MM.1S (cell line): ENCODE data around the gene ZFP30.

Experiments
- DNase-seq: peaks from one replicate; pipeline ENCODE4 v3.0.0-alpha.2; 2015
- H2AFZ ChIP-seq: fragments of 300-600 bp; sonication (generic); 2 replicates; pipeline ENCODE4 v1.6.0; 2016; ENCODE audit warnings: antibody characterized with exemption, low read length
- H3F3A ChIP-seq: fragments of 300-600 bp; sonication (generic); 2 replicates; pipeline ENCODE4 v1.6.1; 2016; ENCODE audit warnings: mild to moderate bottlenecking, antibody characterized with exemption, low read length, moderate library complexity, mixed read lengths; ENCODE audit not compliant: insufficient read depth
- H3K27ac ChIP-seq: fragments of 300-600 bp; sonication (generic); 2 replicates; pipeline ENCODE4 v1.5.1; 2016; ENCODE audit warnings: mild to moderate bottlenecking, low read length
- H3K27me3 ChIP-seq: fragments of 300-600 bp; sonication (generic); replicated peaks from 2 replicates; pipeline ENCODE4 v1.6.0; 2016; ENCODE audit warnings: low read length; ENCODE audit not compliant: insufficient read depth
- H3K36me3 ChIP-seq: fragments of 300-600 bp; sonication (generic); replicated peaks from 2 replicates; pipeline ENCODE4 v1.6.1; 2016; ENCODE audit warnings: mild to moderate bottlenecking, low read length, mixed read lengths; ENCODE audit not compliant: insufficient read depth
- H3K4me1 ChIP-seq: fragments of 300-600 bp; sonication (generic); 2 replicates; pipeline ENCODE4 v1.6.1; 2016; ENCODE audit warnings: low read length, mixed read lengths
- H3K4me2 ChIP-seq: fragments of 300-600 bp; sonication (generic); 2 replicates; pipeline ENCODE4 v1.6.0; 2016; ENCODE audit warnings: low read depth, low read length
- H3K4me3 ChIP-seq: fragments of 300-600 bp; sonication (generic); 2 replicates; pipeline ENCODE4 v1.5.1; 2016; ENCODE audit warnings: low read length, mixed read lengths
- H3K79me2 ChIP-seq: fragments of 300-600 bp; sonication (generic); 2 replicates; pipeline ENCODE4 v1.6.1; 2016; ENCODE audit warnings: mixed run types, low read length, mixed read lengths
- H3K9ac ChIP-seq: fragments of 300-600 bp; sonication (generic); 2 replicates; pipeline ENCODE4 v1.6.1; 2016; ENCODE audit warnings: low read length, mixed read lengths
- H3K9me2 ChIP-seq: fragments of 300-600 bp; sonication (generic); replicated peaks from 2 replicates; pipeline ENCODE4 v1.6.1; 2016; ENCODE audit warnings: mild to moderate bottlenecking, low read length, mixed read lengths; ENCODE audit not compliant: insufficient read depth
- H3K9me3 ChIP-seq: fragments of 300-600 bp; sonication (generic); replicated peaks from 2 replicates; pipeline ENCODE4 v1.6.1; 2016; ENCODE audit warnings: mild to moderate bottlenecking, low read length, mixed read lengths; ENCODE audit not compliant: insufficient read depth
- H4K20me1 ChIP-seq: fragments of 300-600 bp; sonication (generic); 2 replicates; pipeline ENCODE4 v1.6.1; 2016; ENCODE audit warnings: mild to moderate bottlenecking, low read length, moderate library complexity, mixed read lengths; ENCODE audit not compliant: insufficient read depth
- EZH2 ChIP-seq: fragments of 300-600 bp; sonication (generic); optimal IDR thresholded peaks from 2 replicates; pipeline ENCODE3; 2017; ENCODE audit warnings: low read depth, mild to moderate bottlenecking, antibody characterized with exemption, low read length, mixed read lengths
- EZH2phosphoT487 ChIP-seq: fragments of 300-600 bp; sonication (generic); IDR thresholded peaks from 2 replicates; pipeline ENCODE4 v1.6.1; 2018; ENCODE audit warnings: antibody characterized with exemption, low read length
- TF ChIP-seq, protein P1 (sequence below): fragments of 300-600 bp; sonication (generic); IDR thresholded peaks from 2 replicates; pipeline ENCODE4 v1.5.1; 2016; ENCODE audit warnings: antibody characterized with exemption, low read length, mixed read lengths

Gene ZFP30

DNA sequence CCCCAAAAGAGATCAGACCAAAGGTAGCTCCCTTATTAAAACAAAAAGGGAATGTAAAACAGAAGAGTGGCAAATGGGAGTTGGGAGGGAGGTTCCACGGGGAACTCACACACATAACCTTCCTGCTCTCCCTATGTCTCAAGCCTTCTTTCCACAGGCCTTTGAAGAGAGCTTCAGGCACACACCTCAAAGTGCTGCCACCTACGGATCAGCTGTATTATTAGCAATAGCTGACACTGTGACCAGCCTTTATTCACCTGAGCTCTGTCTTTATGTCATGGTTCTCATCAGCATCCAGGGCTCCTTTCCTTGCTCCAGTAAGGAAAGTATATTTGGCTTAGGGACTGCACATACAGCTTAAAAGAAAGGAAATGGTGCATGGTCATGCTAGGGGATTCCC lies 71.9 kb downstream of the ZFP30 start:
- Histone ChIP-seq H3K4me1 (no peaks in the 10 kb centered on the region), H2AFZ (no peak overlapping the region), H3K79me2 (no peaks in the 10 kb centered on the region), H3K27me3 (no peaks in the 10 kb centered on the region), H3K27ac (no peak overlapping the region), H3F3A (no peaks in the 10 kb centered on the region), H3K9me2 (no peaks in the 10 kb centered on the region), H3K4me3 (no peak overlapping the region), H4K20me1 (no peaks in the 10 kb centered on the region), H3K4me2 (no peak overlapping the region), H3K36me3 (no peaks in the 10 kb centered on the region), H3K9ac (no peak overlapping the region), H3K9me3 (no peaks in the 10 kb centered on the region)
- DNase-seq: no peak
- TF ChIP-seq, protein P1, sequence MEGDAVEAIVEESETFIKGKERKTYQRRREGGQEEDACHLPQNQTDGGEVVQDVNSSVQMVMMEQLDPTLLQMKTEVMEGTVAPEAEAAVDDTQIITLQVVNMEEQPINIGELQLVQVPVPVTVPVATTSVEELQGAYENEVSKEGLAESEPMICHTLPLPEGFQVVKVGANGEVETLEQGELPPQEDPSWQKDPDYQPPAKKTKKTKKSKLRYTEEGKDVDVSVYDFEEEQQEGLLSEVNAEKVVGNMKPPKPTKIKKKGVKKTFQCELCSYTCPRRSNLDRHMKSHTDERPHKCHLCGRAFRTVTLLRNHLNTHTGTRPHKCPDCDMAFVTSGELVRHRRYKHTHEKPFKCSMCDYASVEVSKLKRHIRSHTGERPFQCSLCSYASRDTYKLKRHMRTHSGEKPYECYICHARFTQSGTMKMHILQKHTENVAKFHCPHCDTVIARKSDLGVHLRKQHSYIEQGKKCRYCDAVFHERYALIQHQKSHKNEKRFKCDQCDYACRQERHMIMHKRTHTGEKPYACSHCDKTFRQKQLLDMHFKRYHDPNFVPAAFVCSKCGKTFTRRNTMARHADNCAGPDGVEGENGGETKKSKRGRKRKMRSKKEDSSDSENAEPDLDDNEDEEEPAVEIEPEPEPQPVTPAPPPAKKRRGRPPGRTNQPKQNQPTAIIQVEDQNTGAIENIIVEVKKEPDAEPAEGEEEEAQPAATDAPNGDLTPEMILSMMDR: no peak
- TF ChIP-seq EZH2phosphoT487 (no peak), EZH2 (no peak)

DNA sequence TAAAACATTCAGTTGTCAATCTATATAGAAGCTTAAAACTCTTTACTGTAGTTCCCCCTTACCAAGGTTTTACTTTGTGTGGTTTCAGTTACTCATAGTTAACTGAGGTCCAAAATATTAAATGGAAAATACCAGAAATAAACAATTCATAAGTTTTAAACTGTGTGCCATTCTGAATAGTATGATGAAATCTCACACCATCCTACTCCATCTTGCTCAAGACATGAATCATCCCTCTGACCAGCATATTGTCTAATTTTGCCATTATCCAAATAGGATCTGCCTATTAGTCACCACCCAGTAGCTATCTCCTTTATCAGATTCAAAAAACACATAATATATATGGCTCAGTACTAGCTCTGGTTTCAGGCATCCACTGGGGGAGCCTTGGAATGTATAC lies 83.1 kb downstream of the ZFP30 start:
- no peaks in the 10 kb centered on the region for H3F3A ChIP-seq
- H3K9ac ChIP-seq: no peak overlapping the region
- no peak overlapping the region for H3K4me2 ChIP-seq
- no peaks in the 10 kb centered on the region for H3K27me3 ChIP-seq
- H3K36me3 ChIP-seq: no peaks in the 10 kb centered on the region; the same call in 1 of the 2 replicates
- H3K79me2 ChIP-seq: no peaks in the 10 kb centered on the region
- no peak overlapping the region for H2AFZ ChIP-seq
- no peaks in the 10 kb centered on the region for H4K20me1 ChIP-seq
- H3K27ac ChIP-seq: no peak overlapping the region
- no peaks in the 10 kb centered on the region for H3K9me3 ChIP-seq
- DNase-seq: no peak
- H3K4me3 ChIP-seq: no peak overlapping the region
- no peaks in the 10 kb centered on the region for H3K9me2 ChIP-seq
- TF ChIP-seq, protein P1: no peak
- TF ChIP-seq EZH2phosphoT487 (no peak), EZH2 (no peak)
- H3K4me1 ChIP-seq: no peaks in the 10 kb centered on the region

- Histone ChIP-seq H3K4me2 (no peak overlapping the region), H3K36me3 (no peaks in the 10 kb centered on the region), H3K27me3 (no peaks in the 10 kb centered on the region), H3K27ac (no peak overlapping the region), H3K79me2 (no peaks in the 10 kb centered on the region), H3K9ac (no peak overlapping the region), H2AFZ (no peak overlapping the region), H3F3A (no peaks in the 10 kb centered on the region), H3K4me1 (no peaks in the 10 kb centered on the region), H3K9me3 (0 out of 2 replicates have a peak, but pooled peaks cover 4% of the 10 kb centered on the region), H4K20me1 (no peaks in the 10 kb centered on the region), H3K4me3 (no peak overlapping the region), H3K9me2 (no peaks in the 10 kb centered on the region)
- DNase-seq: no peak
- TF ChIP-seq, protein P1: no peak
- no peak for TF ChIP-seq EZH2phosphoT487
These were observed 89.9 kb downstream of the ZFP30 start for GRCh38 chr19:37565370-37565669.
